HG02763 (cell line): ENCODE results near the gene BLACAT1.

Experiments used
- ATAC-seq: cut with Tn5 transposase; IDR thresholded peaks from one replicate; pipeline ENCODE4 v1.9.1; 2021; ENCODE audit warnings: mild to moderate bottlenecking, moderate library complexity; ENCODE audit not compliant: unreplicated experiment

Gene BLACAT1

DNA sequence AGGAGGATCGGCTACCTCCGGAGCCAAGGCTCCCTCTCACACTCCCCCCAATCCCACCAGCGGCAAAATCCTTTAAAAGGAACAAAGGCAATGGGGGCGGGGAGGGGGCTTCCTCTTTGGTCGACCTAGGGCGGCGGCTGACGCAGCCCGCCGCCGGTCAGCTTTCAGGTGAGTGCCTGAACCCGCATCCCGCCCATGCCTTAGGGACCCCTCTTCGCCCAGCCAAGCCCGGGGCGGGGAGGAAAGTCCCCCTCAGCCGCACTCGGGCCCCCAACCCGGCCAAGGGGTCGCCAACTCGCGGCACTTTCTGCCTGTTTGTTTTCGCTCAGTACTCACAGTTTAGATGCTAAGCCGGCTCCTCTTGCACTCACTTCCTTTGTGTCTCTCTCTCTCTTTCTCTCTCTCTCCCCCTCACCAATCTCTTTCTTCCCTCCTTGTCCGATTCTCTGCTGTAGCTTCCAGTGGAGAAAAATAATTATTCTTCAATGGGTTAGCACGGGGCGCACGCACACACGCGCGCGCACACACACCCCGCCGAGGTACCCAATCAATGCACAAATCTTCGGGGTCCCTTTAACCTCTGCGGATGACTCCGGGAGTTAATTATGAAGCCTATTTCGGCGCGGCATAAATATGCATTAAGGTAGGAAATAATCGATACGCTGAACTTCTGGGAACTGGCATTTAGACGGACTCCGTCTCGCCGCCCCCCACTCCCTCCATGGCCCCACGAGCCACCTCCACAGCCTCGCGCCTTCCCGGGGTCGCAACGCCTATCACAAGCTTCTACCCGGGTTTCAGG lies at the start of gene BLACAT1:
Gene BLACAT1 (minus strand): TSS at position 465 of the 802 bp plus-strand sequence.
- ATAC-seq: no peak

DNA sequence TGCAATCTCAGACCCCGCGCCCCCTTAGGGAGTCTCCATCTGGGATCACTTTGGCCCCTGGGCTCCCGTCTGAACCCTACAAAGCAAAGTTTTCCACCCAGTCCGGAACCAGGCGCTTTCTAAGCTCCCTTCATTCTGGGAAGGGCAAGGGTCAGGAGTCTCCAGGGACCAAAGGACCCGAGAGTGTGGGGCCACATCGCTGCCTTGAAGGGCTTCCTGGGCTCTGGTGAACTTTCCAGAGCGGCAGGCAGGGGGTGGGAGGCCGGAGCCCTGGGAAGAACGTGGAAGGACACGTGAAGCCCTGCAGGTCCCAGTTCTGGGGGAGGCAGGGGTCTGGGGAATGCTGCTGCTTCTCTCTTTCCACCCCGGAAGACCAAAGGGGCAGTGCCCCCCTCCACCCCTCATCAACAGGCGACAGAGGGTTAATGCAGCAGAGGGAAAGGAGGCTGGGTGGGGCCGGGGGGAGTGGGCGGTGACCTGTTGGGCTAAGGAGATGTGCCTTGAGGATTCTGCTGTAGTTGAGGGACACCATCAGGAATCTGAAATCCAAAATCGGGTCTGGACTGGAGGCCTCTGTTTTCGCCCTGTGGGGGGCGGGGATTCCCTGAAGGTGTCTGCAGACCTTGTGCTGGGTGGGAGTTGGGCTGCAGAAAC lies 49.4 kb upstream of the BLACAT1 start:
- no peak for ATAC-seq

DNA sequence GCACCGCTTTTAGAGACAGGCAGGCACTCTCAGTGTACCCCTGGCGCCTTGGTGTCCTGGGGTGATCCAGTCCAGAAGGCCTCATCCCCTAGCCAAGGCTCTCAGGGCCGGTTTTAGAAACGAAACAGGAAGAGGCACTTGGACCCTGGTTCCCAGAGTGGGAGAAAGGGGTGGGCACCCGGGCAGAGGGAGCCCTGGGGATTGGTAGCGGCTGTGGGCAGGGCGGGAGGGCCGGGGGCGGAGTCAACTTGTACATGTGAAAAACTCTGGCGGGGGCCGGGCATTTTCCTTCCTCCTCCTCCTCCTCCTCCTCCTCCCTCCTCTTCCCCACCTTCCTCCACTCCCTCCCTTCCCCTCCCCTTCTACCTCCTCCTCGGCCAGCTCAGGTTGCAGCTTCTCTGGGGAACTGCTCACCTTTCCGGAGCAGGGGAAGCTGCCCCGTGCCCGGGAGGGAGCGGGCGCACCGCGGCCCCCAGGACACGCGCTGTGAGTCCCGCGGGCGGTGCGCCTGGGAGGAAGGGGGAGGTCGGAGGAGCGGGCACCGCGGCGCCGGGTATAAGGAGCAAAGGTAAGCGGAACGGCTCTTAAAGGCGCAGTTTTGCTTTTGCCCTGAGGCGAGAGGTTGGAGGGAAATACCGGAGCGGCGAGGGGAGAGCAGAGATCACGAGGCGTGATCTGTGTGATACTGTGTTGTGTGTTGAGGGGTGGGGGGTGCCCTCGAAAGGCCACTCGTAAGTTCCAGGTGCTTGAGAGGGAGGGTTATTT lies 48.6 kb upstream of the BLACAT1 start, which contains the start of gene CDK18:
Gene CDK18 (plus strand): TSS at position 359 of the 765 bp plus-strand sequence. CDS start 18,499 bp downstream, outside the sequence.
- ATAC-seq: no peak

DNA sequence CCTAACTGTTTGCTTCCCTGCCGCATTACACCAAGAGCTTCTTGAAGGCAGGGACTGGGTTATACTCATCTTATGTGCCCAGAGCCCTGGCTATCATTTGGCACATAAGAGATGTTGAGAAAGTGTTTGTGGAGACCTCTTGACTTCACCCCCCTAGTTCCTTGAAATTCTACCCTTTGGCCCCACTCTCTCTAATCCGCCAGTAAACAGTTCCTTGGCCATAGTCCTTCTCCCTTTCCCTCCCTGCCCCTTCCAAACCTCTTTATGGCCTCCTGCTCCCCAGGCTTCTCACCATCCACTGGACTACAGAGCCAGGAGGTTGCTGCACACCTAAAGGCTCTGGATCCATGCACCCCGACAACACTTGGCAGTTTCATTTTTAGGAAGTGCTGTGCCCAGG lies 47.1 kb upstream of the BLACAT1 start:
- ATAC-seq: no peak

DNA sequence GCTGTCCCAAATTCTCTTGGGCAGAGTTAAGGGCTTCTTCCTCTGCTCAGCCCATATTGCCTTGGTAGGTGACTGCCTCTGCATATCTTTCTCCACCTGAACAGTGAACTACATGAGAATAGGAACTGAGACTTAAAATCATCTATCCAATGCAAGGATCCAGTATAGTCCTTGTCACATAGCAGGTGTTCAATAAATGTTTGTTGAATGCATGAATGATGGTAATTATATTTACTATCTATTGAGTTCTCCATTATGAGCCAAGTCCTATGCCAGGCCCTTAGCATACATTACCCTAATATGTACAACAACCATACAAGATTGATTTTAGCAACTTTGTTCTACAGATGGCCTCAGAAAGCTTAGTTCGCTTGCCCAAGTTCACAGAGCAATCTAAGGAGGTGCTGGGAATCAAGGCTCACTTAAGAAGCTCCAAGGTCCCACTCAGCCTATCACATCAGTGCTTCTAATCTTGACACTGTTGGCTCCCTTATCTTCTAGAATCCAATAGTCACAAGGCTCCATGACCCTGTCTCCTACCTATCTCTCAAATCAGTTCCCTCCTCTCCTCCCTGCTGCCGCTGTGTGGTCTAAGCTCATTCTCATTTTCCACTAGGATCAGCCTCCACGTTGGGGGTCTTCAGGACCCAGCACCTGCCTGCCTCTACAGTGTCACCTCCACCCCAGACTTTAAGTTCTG lies 46.4 kb upstream of the BLACAT1 start:
- no peak for ATAC-seq

DNA sequence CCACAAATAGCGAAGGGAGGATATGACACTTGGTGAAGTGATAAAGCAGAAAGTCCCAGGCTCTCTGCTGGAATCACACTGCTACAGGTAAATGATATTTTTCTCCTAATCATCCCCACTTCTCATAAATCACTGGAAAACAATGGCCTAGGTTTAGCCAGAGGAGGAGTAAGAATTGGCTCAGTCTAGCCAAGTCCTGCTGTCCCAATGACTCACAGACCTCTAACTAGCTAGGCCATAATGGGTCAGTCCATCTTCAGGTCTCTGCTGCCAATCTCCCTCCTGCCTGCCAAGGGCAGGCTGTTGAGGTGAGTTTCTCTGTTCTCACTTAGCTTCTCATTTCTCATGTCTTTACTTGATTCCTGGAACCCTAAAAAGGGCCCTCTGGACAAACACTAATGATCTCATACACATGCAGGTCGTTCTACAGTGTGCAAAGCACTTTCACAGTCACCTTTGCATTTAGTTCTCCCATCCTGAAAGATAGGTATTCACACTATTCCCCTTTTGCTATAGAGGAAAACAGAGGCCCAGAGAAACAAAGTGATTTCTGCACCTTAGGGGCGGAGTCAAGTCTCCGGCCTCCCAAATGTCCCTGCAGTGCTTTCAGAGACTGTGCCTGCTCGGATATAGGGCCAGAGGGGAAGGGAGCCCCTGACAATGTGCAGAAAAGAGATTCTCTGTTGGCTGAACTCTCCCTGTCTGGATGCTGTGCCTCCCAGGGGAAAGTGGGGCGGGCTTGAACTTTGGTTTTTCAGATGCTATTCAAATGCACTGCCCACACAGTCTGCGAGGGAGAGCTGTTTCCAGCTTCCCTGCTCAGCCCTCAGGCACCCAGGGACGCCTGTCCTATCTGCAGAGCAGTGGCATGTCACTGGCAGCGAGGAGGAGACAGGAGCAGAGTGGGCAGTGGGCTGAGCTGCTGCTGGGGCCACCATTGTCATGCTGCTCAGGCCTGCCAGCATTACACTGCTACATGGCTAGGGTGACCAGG lies 44.7 kb upstream of the BLACAT1 start:
- no peak for ATAC-seq

DNA sequence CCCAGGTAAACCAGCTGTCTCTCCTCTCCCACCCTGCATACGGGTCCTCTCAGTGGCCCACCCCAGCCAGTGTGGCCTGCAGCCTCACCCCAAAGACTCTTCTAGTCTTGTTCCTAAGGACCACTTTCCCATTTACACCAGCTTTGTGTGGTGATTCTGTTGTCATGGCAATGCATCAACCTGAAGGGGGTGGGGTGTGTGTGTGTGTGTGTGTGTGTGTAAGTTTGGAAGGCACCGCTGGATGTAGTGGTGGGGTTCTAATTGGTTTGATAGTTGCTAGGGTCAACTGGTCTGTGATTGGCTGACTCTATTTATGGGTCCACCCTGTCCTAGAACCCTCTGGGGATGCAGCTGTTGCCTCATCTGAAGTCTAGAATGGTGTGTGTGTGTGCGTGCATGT lies 43.9 kb upstream of the BLACAT1 start:
- no peak for ATAC-seq

DNA sequence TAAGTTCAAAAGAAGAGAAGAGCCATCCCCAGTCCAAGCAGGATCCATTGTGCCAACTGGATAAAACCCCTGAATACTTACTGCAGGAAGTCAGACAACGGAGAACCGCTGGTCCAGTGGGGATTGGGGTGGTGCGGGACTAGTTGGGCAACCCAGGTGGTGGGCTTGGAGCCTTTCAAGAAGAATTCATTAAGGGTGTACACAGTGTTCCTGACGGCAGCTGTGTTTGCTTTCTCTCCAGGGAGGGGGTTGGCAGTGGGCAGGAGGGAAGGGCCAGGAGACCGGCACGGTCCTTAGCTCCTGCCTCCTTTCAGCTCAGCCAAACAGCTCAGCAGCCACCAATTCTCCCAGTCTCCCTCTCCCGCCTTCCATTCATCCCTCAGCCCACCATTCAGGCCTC lies 41.5 kb upstream of the BLACAT1 start:
- no peak for ATAC-seq

DNA sequence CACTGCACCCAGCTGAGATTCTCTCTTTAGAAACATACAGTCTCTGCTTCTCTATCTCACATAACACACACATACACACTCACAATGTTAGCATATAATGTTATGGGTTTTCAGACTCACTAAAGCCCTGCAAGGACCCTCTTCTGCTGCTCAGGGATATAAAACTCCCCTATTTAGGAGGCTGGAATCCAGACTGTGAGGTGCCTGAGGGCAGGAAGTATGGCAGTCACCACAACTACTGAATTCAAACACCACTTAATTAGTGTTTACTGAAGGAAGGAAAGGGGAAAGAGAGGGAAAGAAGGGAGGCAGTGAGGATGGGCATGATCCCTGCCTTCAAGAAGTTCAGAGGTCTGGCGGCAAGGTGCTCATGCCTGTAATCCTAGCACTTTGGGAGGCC lies 40.8 kb upstream of the BLACAT1 start:
- ATAC-seq: no peak

DNA sequence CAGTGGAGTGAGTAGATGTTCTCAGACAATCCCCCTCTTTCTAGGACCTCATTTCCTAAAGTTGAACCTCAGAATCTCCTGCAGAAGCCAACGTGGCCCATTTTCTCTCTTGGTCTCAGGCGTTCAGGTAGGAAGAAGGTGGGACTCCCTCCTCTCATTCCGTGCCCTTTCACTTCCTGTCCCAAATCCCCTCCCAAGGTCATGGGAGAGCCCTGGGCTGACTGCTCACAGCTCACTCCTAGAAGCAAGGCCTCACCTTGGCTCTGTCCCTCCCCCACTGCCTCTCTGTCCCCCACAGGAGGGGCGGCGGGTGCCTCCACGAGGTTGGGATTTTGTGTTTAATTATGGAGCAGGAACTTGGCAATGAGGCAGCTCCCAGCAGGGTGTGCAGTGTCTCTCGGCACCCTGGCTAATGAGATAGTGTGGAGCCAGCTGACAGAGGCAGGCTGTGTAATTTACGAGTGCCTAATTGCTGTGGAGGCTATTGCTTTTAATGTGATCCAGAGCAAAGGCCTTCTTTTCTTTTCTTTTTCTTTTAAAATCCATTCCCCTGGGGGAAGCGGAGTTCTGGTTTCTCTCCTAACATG lies 39.5 kb upstream of the BLACAT1 start:
- no peak for ATAC-seq

DNA sequence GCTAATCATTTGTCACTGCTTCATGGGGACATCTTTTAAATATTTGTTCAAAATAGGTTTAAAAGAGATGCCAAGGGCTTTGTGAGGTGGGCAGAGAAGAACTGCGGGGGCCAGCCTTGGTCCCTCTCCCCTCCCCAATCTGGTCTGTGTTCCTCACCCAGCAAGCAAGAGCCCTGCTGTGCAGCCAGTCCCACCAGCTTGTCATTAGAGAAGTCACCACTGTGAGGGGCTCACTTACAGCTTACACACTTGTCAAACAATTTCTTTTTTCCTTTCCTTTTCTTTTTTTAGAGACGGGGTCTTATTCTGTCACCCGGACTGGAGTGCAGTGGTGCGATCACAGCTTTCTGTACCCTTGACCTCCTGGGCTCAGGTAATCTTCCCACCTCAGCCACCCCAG lies 38.3 kb upstream of the BLACAT1 start:
- no peak for ATAC-seq

DNA sequence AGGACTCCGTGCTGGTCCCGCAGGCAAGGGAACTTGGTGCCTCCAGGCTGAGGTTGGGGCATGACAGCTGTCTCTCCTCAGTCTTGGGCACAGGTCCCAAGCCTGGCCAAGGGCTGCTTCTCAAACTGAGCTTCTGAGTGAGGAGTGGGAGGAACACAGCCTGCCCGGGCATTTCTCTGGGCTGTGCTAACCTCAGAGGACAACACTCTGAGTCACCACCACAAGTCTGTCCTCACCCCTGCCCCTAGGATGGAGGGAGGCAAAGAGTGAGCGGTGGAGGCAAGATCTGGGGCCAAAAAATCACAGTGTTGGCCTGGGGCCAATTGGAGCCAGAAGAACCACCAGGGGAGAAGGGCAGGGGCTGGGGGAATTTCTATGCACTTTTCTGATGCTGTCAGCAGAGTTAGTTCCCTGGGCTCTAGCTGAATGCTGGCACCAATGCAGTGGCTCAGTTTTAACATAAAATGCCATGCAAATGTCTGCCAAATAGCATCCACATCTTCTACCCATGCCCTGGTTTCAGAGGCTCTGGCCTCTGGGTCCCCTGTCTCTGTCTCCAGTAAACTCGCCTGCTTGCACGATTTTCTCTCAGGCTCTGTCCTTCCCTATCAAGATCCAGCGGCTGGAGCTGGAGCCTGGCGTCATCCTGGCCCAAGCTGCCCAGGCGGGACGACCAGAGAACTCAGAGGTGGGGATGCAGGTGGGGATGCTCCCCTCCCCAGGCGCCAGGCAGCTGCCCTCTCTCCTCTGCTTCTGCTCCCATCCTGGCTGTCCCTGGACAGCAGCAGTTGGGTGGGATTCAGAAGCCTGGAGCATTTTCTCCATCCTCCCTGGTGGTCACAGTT lies 37.6 kb upstream of the BLACAT1 start:
- ATAC-seq: no peak

DNA sequence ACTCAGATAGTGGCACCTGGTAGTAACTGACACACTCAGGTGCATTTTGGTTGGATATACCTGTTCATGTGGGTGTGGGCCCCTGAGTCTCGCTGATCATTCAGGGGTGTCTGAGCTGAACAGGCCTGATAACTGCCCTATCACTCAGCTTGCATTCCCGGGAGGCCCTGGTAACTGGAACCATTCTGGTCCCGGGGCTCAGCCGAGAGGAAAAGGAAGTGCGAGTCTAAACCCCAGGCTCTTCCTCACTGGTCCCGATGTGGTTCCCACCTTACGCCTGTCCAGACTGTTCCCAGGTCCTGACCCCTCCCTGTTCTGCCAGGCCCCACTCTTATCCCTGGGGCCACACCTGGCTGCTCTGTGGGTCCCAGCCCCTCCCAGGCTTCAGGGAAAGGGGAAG lies 36.9 kb upstream of the BLACAT1 start:
- ATAC-seq: no peak

DNA sequence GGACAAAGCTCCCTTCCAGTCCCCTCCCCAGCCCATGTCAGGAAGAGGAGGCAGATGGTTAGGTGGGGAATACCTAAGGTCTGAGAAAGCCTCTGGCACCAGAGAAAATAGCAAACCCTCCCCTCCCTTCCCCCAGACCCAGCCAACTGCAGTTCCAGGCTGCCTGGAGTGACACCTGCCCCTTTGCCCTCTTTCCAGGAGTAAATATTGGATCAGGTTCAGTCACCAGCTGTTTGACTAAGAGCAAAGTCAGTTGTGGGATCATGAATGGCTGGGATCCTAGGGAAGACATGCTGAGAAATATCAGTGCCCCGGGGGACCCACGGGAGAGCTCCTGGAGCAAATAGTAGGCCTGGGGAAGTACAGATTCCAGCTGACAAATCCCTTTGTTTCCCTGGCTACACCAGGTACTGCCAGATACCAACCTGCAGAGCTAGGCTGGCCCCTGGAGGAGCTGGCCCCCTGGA lies 36.4 kb upstream of the BLACAT1 start:
- ATAC-seq: no peak

DNA sequence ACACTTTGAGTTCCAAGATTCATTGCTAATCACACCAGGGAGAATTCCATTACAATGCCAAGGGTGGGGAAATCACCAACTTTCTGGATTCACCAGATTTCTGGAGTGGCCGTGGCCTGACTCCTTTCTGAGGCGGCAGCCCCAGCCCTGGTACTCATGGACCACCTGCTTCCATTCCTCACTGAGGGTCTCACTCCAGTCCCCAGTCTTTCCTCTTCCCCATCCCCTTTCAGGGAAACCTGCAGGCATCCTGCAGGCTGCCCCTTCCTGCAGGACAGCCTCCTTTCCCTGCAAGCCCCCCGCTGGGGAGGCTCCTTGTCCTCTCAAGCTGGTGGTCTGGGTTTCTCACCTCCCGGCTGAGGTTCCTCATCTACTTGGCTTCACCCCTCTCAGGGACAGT lies 35.9 kb upstream of the BLACAT1 start:
- no peak for ATAC-seq

DNA sequence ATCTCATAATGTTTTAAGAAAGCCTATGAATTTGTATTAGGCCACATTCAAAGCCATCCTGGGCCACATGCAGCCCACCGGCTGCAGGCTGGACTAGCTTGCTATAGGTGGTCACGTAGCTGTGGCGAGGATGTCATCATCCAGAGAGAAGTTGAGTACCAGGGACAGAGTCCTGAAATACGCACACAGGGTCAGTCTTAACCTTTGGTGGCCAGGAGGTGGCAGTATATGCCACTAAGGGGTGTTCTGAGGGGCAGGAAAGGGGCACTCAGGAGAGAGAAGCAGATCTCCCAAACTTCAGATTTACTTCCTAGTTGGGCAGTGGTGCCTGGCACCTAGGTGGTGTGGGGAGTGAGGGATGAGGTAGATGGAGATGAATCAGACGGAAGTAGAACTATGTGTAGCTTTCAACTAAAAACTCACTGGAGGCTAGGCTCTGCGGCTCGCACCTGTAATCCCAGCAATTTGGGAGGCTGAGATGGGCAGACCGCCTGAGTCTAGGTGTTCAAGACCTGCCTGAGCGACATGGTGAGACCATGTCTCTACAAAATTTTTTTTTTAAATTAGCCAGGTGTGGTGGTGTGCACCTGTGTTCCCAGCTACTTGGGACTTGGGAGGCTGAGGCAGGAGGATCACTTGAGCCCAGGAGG lies 32.4 kb upstream of the BLACAT1 start:
- ATAC-seq: no peak

DNA sequence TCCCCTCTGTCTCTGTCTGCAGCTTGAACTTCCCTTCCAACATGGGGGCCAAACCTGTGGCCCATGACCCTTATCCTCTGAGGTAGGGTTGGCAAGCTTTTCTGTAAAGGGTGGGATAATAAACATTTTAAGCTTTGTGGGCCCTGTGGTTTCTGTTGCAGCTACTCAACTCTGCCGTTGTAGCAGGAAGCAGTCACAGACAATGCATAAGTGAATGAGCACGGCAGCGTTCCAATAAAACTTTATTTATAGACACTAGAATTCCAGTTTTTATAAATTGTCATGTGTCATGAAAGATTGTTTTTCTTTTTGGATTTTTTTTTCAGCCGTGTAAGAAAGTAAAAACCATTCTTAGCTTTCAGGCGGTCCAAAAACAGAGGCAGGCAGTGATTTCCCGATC lies 30.4 kb upstream of the BLACAT1 start:
- ATAC-seq: no peak
